GM18508 (cell line): ENCODE data around the gene ZNF490.
"Not testable (repeated sequence)": the region's sequence is repeated elsewhere in the genome, so short reads cannot be mapped to it uniquely, and the experiment has no call there.

Experiments used
- ATAC-seq: cut with Tn5 transposase; IDR thresholded peaks from one replicate; pipeline ENCODE4 v1.9.1; 2021; ENCODE audit warnings: moderate number of reproducible peaks; ENCODE audit not compliant: insufficient read depth, unreplicated experiment

ZNF490 gene

DNA sequence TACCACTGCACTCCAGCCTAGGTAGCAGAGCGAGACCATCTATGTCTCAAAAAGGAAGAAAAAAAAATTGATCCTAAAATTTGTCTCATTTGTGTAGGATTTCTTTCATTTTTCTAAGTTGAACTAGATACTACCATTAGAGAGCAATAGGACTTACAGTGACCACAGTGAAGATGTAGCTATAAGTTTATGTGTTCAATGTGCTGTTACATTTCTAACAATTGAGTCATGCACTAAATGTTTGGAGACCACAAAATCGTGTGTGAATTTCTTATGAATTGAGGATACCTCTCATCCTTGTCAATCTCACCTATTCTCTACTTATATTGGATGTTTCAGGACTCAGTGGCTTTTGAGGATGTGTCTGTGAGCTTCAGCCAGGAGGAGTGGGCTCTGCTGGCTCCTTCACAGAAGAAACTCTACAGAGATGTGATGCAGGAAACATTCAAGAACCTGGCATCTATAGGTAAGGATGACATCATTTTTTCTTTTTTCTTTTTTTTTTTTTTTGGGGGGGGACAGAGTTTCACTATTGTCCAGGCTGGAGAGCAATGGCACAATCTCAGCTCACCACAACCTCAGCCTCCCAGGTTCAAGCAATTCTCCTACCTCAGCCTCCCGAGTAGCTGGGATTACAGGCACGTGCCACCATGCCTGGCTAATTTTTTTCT, 12.9 kb upstream of the ZNF490 start:
- no peak for ATAC-seq

DNA sequence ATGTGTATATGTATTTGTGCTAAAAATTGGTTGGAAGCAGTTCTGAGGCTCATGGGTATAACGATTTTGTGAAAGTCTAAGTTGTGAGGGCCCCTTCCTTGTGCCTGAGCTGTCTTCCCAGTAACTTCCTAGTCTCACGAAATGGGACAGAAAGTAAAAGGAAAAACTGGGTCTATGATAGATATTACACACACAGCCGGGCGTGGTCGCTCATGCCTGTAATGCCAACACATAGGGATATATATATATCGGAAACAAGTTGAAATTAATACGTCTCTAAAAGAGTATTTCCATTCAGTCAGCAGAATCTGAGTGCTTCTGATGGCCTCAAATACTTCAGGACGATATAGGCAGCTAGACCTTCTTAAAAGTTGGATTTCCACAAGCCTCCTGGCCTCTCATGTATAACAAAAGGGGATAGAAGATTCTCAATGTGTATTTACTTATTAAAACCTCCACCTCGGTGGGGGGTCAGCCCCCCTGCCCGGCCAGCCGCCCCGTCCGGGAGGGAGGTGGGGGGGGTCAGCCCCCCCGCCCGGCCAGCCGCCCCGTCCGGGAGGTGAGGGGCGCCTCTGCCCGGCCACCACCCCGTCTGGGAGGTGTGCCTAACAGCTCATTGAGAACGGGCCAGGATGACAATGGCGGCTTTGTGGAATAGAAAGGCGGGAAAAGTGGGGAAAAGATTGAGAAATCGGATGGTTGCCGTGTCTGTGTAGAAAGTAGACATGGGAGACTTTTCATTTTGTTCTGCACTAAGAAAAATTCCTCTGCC, 10.8 kb upstream of the ZNF490 start:
- ATAC-seq, result not testable (repeated sequence)

DNA sequence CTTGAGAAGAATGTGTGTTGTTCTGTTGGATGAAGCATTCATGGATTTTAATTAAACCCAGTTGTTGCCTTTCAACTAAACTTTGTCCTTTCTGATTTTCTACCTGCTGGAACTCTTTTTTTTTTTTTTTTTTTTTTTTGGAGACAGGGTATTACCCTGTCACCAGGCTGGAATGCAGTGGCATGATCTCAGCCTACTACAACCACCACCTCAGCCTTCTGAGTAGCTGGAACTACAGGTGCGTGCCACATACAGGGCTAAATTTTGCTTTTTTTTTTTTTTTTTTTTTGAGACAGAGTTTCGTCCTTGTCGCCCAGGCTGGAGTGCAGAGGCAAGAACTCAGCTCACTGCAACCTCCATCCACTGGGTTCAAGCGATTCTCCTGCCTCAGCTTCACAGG, 7.0 kb upstream of the ZNF490 start:
- no peak for ATAC-seq

DNA sequence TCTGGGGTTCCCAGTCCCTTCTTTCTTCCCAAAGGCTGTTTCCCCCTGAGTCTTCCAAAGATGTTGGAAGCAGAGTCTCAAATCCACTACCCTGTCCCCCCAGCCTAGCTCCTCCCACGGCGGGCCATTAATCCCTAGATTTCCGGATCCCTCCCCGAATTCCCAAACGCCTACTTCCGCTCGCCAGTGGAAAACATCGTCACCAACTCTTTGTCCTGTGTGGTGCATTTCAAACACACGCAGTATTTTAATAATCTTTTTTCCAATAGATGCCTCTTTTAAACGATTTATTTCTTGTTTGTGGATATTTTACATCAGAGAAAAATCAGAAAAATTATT, 717 bp upstream of the ZNF490 start:
- no peak for ATAC-seq

DNA sequence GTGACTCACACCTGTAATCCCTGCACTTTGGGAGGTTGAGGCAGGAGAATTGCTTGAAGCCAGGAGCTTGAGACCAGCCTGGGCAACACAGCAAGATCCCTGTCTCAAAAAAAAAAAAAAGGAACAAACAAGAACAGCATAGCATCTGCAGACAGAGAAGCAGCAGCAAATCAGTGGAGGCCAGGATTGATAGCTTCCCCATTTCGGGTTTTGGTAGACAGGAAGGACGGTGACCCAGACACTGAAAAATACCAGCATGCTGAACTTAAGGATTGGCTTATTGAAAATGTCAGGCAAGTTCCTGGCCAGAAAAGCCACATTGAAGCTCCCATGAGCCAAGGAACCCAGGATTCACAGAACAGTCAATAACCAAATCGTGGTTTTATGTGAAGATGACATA, 3.0 kb downstream of the ZNF490 start:
- ATAC-seq, result no peak

DNA sequence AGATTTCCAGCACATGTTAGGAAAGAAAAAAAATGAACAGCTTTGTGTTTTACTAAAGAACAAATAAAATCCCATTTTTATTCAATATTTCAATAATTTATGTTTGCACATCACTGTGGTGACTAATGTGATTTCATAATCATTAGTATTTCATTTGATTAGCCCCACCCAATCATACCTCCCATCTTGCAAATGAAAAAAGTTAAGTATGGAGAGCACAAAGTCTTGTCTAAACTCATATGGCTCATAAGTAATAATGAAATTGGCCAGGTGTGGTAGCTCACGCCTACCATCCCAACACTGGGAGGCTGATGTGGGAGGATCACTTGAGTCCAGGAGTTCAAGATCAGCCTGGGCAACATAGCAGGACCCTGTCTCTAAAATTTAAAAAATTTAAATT, 3.8 kb downstream of the ZNF490 start:
- no peak for ATAC-seq

DNA sequence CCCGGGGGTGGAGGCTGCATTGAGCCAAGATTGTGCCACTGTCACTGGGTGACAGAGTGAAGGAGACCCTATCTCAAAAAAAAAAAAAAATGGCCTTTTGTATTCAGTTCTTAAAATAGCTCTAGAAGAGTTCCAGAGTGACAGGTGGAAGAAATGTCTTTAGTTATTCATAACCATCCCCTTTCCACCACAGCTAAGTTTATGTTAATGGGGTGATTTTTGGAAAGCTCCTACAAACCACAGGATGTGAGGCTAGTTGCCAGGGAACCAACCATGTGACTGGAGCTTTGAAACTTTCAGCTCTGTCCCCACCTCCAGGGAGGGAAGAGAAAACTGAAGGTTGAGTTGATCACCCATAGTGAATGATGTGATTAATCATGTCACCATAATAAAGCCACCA, 6.9 kb downstream of the ZNF490 start:
- no peak for ATAC-seq

DNA sequence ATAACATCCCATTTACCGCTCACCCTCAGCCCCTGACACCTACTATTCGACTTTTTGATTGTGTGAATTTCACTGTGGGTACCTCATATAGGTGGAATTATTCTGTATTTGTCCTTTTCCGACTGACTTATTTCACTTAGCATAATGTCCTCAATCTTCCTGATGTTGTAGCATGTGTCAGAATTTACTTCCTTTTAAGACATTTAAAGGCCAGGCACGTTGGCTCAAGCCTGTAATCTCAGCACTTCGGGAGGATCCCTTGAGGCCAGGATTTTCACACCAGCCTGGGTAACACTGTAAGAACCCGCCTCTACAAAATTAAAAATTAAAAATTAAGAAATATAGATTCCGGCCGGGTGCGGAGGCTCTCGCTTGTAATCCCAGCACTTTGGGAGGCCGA, 13.0 kb downstream of the ZNF490 start:
- no peak for ATAC-seq

DNA sequence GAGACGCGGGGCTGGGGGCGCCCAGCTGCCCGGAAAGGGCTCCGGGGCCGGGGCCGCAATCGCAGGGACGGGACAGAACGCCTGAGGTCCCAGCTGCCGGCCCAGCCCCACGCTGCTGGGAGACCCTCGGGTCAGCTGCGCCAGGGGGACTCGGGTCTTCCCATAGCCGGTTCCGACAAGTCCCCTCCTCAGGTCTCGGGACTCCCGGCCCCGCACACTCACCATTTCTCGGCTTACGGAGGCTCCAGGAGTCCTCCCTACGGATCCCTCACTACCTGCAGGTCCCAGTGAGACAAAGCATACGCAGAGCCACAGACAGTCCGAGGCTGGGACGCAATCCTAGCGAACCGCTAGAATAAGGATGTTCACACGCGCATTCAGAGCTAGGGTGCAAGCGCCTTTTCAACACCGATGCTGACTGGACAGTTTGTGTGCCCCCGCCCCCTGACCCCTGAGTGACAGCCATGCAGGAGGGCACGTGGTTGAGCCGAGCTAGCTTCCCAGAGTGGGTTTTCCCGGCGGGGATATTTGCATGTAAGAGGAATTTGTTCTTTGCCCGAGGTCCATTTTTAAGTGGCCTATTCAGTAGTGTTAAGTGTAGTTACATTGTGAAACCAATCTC, 13.6 kb downstream of the ZNF490 start:
- no peak for ATAC-seq

DNA sequence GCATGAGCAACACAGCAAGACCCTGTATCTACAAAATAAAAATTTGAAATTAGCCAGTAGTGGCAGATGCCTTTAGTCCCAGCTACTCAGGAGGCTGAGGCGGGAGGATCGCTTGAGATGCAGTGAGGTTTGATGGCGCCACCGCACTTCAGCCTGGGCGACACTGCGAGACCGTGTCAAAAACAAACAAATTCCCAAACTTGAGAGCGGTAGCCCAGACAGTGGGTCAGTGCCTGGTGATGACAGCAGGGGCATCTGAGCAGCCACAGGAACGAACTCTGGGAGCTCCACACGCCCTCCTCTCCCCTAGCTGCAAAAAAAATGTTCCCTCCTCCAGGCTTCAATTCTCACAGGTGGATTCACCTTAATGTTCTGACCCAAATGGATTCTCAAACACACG, 14.1 kb downstream of the ZNF490 start:
- ATAC-seq, result no peak

DNA sequence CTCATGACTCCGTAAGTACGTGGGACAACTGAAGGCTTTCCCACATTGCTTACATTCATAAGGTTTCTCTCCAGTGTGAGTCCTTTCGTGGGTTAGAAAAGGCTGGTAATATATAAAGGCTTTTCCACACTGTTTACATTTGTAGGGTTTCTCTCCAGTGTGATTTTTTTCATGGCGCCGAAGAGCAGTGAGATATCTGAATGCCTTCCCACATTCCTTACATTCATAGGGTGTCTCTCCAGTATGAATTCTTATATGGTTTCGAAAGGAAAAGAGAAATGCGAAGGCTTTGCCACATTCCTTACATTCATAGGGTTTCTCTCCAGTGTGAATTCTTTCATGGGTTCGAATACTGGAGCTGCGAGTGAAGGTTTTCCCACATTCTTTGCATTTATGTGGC, 29.5 kb downstream of the ZNF490 start:
- ATAC-seq, result no peak

DNA sequence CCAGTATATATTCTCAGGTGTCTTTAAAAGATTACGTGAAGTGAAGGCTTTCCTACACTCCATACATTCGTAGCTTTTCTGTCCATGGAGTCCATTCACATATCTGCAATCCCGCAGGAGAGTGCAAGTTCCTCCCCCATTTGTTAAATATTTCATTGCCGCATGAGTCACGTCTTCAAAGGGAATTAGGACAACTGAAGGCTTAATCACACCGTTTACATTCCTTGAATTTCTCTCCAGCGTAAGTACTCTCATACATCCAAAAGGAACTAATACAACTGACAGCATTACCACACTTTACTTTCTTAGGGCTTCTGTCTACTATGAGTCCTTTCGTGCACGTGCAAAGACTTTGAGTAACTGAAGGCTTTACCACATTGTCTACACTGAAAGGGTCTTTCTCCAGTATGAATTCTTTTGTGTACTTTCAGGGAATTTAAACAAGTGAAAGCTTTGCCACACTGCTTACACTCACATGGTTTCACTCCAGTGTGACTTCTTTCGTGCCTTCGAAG, 30.4 kb downstream of the ZNF490 start:
- no peak for ATAC-seq

DNA sequence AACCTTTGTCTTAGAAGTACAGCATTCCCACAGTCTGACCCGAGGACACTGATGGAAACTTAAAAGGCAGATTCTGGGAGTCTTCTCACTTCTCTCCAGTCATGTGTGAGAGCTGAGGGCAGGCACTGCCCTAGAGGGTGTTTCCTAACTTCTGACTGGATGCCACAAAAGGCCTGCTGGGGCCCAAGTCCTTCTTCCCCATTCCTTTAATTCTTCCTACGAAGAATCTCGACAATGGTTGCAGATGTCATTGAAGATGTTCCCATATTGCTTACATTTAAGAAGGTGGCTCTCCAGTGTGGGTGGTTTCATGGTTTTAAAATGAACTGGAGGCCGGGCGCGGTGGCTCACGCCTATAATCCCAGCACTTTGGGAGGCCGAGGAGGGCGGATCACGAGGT, 32.0 kb downstream of the ZNF490 start:
- ATAC-seq, result no peak

DNA sequence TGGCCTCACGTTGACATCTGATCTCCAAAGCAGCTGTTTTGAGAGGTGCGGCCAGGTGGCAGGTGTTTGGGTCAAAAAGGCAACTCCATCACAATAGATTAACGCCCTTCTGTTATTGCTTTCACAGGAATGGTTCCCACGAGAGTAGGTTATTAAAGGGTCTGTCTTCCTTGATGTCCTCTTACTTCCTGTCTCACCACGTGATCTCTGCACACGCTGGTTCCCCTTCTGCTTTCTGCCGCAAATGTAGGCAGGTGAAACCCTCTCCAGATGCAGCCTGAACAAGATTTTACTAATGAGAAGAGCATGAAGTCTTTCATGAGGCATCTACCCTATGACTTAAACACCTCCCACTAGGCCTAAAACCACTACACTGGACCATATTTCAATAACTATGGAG, 36.6 kb downstream of the ZNF490 start:
- ATAC-seq, result no peak

DNA sequence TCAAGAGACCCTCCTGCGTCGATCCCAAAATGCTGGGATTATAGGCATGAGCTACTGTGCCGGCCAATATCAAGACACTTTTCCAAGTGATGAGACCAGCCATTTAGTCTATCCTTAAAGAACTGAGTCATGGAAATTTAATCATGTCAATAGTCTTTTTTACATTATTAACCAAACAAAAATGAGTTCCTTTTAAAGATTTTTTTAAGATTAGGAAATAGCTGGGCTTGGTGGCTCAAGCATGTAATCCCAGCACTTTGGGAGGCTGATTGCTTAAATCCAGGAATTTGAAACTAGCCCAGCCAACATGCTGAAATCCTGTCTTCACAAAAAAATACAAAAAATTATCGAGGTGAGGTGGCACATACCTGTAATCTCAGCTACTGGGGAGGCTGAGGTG, 42.7 kb downstream of the ZNF490 start:
- no peak for ATAC-seq

DNA sequence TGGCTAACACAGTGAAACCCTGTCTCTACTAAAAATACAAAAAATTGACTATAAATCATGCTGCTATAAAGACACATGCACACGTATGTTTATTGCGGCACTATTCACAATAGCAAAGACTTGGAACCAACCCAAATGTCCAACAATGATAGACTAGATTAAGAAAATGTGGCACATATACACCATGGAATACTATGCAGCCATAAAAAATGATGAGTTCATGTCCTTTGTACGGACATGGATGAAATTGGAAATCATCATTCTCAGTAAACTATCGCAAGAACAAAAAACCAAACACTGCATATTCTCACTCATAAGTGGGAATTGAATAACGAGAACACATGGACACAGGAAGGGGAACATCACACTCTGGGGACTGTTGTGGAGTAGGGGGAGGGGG, 44.2 kb downstream of the ZNF490 start:
- ATAC-seq, result not testable (repeated sequence)

DNA sequence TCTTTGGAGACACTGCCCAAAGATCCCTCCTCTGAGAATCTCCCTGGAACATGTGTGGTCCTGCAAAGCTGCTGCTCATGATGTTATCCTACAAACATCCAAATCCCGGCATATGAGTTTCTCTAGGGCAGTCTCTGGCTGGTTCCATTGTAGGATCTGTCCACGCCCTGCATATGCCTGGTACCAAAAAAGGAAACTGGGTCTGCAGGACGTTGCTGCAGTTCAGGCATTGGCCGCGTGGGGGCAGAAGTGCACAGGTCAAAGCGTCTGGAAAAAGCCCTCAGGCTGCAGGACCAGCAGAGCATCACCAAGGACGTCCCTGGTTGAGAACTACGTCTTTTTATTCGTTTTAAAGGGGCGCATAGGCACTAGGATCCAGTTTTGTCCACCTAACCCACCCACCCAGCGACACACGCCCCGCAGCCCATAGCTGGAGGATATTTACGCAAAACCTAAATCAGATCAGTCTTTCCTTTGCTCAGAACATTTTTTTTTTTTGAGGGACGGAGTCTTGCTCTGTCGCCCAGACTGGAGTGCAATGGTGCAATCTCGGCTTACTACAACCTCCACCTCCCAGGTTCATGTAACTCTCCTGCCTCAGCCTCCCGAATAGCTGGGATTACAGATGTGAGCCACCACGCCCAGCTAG, 46.5 kb downstream of the ZNF490 start:
- ATAC-seq, result no peak

DNA sequence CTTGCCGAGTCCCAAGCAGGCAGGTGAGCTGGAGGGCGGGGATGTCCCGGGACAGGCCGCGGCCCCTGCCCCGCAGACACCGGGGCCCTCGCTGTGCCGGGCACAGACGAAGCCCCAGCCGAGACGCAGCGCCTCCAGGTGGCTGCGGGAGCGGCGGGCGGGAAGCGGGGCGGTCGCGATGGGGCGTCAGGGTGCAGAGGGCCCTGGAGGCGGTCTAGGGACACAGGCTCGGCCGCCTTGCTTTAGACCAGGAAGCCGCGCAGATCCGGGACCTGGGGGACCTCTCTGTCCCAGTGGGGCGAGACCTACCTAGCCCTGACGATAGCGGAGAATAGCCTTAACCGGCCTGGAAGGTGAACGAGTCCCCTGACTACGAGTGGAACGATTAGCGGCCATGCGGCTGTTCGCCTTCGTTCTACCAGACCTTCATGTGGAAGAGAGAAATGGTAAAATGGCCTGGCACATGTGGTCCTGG, 55.1 kb downstream of the ZNF490 start:
- ATAC-seq, result no peak

DNA sequence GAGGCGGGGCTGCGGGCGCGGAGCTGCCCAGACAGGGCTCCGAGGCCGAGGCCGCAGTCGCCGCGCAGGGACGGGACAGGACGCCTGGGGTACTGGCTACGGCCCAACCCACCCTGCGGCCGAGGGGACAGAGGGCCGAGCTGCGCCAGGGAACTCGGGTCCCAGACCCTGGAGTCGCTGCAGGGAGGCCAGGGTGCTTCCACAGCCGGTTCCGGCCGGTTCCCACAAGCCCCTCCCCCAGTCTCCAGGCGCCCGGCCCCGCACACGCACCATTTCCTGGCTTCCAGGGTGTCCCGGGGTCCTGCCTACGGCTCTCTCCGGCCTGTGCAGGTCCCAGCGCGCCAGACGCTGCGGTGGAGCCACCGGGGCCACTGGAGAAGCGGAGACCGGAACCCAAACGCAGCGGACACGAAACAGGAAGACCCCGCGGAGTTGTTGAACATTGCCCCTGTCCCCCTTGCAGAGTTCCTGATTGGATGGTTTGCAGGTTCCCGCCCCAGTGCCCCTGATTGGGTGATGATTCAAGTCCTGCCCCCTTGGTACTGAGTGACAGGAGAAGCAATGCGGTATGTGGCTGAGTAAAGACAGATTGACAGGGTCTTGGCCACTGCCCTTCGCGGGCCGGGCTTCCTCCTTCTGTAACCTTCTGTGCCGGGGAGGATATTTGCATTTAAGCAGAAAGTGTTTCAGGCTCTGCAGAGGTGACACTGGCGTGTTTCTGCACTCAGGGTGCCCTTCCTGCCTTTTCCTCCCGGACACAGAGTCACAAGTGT, 59.4 kb downstream of the ZNF490 start, which contains the start of gene ZNF564:
TSS of gene ZNF564 (minus strand) at position 423 of the 773 bp plus-strand sequence. CDS start at position 273, 150 bp downstream.
- peak; percentile 93 for ATAC-seq

DNA sequence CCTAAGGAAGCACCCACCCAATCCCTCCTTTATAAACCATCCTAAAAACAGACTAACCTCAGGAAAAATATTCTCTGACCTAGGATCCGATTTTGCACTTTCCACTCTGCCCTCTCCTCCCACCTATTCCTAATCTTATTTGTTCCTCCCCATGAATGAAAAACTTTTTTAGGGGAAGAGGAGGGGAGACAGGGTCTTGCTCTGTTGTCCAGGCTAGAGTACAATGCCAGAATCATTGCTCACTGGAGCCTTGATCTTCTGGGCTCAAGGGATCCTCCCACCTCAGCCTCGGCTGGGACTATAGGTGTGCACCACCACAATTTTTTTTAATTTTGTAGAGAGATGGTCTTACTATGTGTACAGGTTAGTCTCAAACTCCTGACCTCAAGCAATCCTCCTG, 63.7 kb downstream of the ZNF490 start:
- ATAC-seq, result no peak
